ENCODE results near the gene UPP1. TPM values are rescaled to one million over a fixed set of nuclear protein-coding genes. Genes with fewer than 3 reads are reported as not detected.

Gene UPP1
- total and polyA plus RNA-seq, 2 of the 4 experiments (the other 2 are of a cell fraction) = 3.9 to 14.5 TPM

DNA sequence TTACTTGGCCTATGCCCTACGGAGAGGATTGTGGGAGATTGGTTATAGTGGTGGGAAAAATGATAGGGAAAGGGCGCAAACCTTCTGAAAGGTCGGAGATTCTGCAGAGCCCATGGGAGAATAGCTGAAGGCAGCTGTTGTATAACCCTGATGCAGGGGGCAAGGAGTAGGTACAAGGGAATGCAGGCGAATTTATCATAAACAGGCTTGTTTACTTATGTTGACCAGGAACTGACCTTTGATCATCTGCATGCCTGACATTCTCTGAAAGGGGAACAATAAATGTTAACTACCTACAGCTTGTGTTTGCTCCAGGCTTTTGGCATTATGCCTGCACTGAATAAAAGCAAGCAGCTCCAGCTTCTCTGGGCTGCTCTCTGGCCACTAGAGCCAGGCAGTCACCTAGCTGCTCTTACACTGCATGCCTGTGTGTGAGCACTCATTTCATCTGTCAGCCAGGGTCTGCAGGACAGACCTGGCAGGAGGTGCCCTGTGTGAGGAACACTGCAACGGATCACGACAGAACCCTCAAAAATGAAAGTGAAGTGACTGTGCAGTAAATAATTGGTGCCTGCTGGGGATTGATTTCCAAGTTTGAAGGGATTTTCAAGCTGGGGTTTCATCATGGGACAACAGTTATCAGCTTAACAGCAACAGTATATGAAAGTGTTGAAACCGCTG is 51.1 kb downstream of the UPP1 start:
- TF ChIP-seq MXI1 (IDR thresholded peaks at IDR 0.05; ENCODE audit: borderline replicate concordance, low read depth, low read length) (no peak), RCOR1 (IDR thresholded peaks at IDR 0.05; ENCODE audit: insufficient replicate concordance, low read length) (no peak), USF2 (IDR thresholded peaks at IDR 0.05; ENCODE audit: low read depth, low read length) (no peak), SMC3 (IDR thresholded peaks at IDR 0.05; ENCODE audit: low read depth, low read length) (no peak), CEBPB (IDR thresholded peaks at IDR 0.05; ENCODE audit: low read depth, low read length) (no peak), BHLHE40 (IDR thresholded peaks at IDR 0.05; ENCODE audit: low read depth, low read length) (no peak), FOS (IDR thresholded peaks at IDR 0.05; ENCODE audit: low read depth, low read length) (no peak)
- Histone ChIP-seq H3K9me1 (ENCODE audit: insufficient read depth, low read length) (no peaks in the 10 kb centered on the region; the same call in 1 of the 2 replicates), H3K4ac (ENCODE audit: low read depth, low read length) (no peak overlapping the region), H4K5ac (ENCODE audit: low read depth, low read length) (no peak overlapping the region), H3K9me3 (ENCODE audit: control insufficient read depth, insufficient read depth, low read length) (no peaks in the 10 kb centered on the region), H3K56ac (ENCODE audit: extremely low read depth, insufficient read depth, low read length) (no peak overlapping the region), H3K27me3 (ENCODE audit: control insufficient read depth, insufficient read depth, low read length) (no peaks in the 10 kb centered on the region; the same call in 1 of the 2 replicates), H3K9ac (ENCODE audit: low read depth, low read length) (no peak overlapping the region), H4K91ac (ENCODE audit: insufficient read depth, low read depth, low read length) (no peak overlapping the region), H2AFZ (replicated peaks; ENCODE audit: low read length, poor library complexity) (no peak overlapping the region), H3K27ac (ENCODE audit: insufficient read depth, low read length) (no peak overlapping the region), H2BK15ac (ENCODE audit: low read depth, low read length) (no peak overlapping the region), H3K4me3 (ENCODE audit: insufficient read depth, low read depth, low read length) (no peak overlapping the region), H3K4me1 (ENCODE audit: control insufficient read depth, insufficient read depth, low read length) (peaks cover 3% of the 10 kb centered on the region; the same call in 1 of the 2 replicates), H3K4me2 (ENCODE audit: low read depth, low read length) (peak overlapping the region; percentile 70), H2BK5ac (ENCODE audit: low read depth, low read length, poor library complexity, severe bottlenecking) (no peak overlapping the region), H2AK5ac (ENCODE audit: low read depth, low read length) (no peak overlapping the region), H3K18ac (ENCODE audit: low read depth, low read length) (no peak overlapping the region), H4K20me1 (ENCODE audit: insufficient read depth, low read length) (no peaks in the 10 kb centered on the region), H3K14ac (replicated peaks; ENCODE audit: low read depth, low read length) (no peak overlapping the region), H2BK120ac (ENCODE audit: low read depth, low read length) (no peak overlapping the region), H4K8ac (ENCODE audit: low read depth in 2 of 2, low read length in 2 of 2) (no peak overlapping the region), H2AK9ac (replicated peaks; ENCODE audit: low read depth, low read length, poor library complexity) (no peak overlapping the region), H3K79me1 (ENCODE audit: low read depth in 1 of 2, low read length in 2 of 2) (no peaks in the 10 kb centered on the region), H3K23ac (ENCODE audit: low read depth, low read length) (no peak overlapping the region), H2BK20ac (ENCODE audit: low read depth, low read length) (no peak overlapping the region), H3K36me3 (ENCODE audit: control insufficient read depth, insufficient read depth, low read length) (no peaks in the 10 kb centered on the region)
- ATAC-seq (ENCODE audit: low read depth) (no peak; the same call in 1 of the 2 replicates), DNase-seq (no peak)
- intact Hi-C loops (cut with micrococcal nuclease) = no loop called here
- in situ Hi-C loops (cut with MboI; ENCODE audit: low sequenced_read_pairs) = no loop called here
- CTCF ChIA-PET = interaction anchor here (0.7 to 1.1 kb wide), 2 partner anchors 15 to 880 kb away, joined by 3 to 4 read pairs; no protein-coding TSS in a partner anchor
- dilution Hi-C loops (cut with HindIII; ENCODE audit: low sequenced_read_pairs, unreplicated experiment) = no loop called here
- POLR2A ChIA-PET (ENCODE audit: unreplicated experiment) = no interaction called here
- BruUV-seq (replicated peaks) = no TSS peak
- WGBS, 2 experiments (ENCODE audit: extremely low coverage in 2 of 2, insufficient read length in 1 of 2) = 83% methylated on average over 6 of the region's 7 CpGs; no CpG with 5 or more reads in 1 of the 2 experiments

All from IMR-90 (cell line).